K562 (cell line): ENCODE results near the gene EXOC3. TPM values are rescaled to one million over a fixed set of nuclear protein-coding genes. Genes with fewer than 3 reads are reported as not detected.
A peak's percentile ranks its signal among the peaks of the same experiment; 100 is the strongest.

Source experiments
- ATAC-seq: fragments of 200-7000 bp; cut with Tn5 transposase; 3 replicates; pipeline ENCODE4 v1.9.1; 2020; ENCODE audit warnings: moderate library complexity
- BruUV-seq: library from RNA; stranded (reverse); fragments of 400-500 nt; replicated peaks from 2 replicates; lab custom pipeline; 2021; lab: Mats Ljungman, UMichigan
- CTCF ChIA-PET: fragments of 300-600 bp; formaldehyde crosslinking; extraction: SDS; loops from one replicate; lab custom pipeline; 2021; ENCODE audit warnings: low intra/inter-chr PET ratio; lab: Yijun Ruan, JAX
- POLR2A ChIA-PET: fragments of 300-600, 350-650 bp; sonication (Branson Sonifier 250); formaldehyde crosslinking; extraction: SDS; loops from one replicate; lab custom pipeline; 2021; ENCODE audit warnings: antibody characterized with exemption, inconsistent platforms; lab: Yijun Ruan, JAX
- DNase-seq, 4 experiments: peaks; one replicate each; pipeline versions ENCODE4 v3.0.0 to v3.0.0-alpha.2; 2011 to 2018; ENCODE audit warnings: low spot score in 3 of 4, mixed read lengths in 3 of 4; ENCODE audit errors: extremely low read depth in 1 of 4
- FAIRE-seq: peaks from 2 replicates; lab custom pipeline; 2011; peaks lifted over from hg19 to GRCh38; lab: Jason Lieb, UNC
- H2AFZ ChIP-seq: 2 replicates; pipeline ENCODE4 v1.6.0; 2011; ENCODE audit warnings: low read depth, low read length, control low read depth, inconsistent platforms
- H3K27ac ChIP-seq: fragments of 200-600 bp; 3 replicates; pipeline ENCODE4 v1.8.0; 2011; ENCODE audit warnings: low read depth, mild to moderate bottlenecking, control low read depth, inconsistent platforms, low read length, moderate library complexity, mixed read lengths; ENCODE audit errors: extremely low read depth
- H3K27me3 ChIP-seq, 2 experiments: fragments of 300-600 bp in 1 of 2; 2 replicates in 1 of 2; 3 replicates in 1 of 2; pipeline versions ENCODE4 v1.6.0 to v1.8.0; 2011; ENCODE audit warnings: inconsistent platforms in 2 of 2, low read length in 2 of 2, mild to moderate bottlenecking in 1 of 2, mixed read lengths in 1 of 2, moderate library complexity in 1 of 2; ENCODE audit not compliant: control insufficient read depth in 2 of 2, insufficient read depth in 2 of 2
- H3K36me3 ChIP-seq: fragments of 300-600 bp; 3 replicates; pipeline ENCODE4 v1.8.0; 2011; ENCODE audit warnings: mild to moderate bottlenecking, low read length, inconsistent platforms; ENCODE audit not compliant: control insufficient read depth, insufficient read depth
- H3K4me1 ChIP-seq, 2 experiments: fragments of 200-600 bp in 1 of 2; replicated peaks in 1 of 2; 2 replicates in 1 of 2; 3 replicates in 1 of 2; pipeline versions ENCODE4 v1.5.1 to v1.8.0; 2011; ENCODE audit warnings: inconsistent platforms in 2 of 2, low read length in 2 of 2, mild to moderate bottlenecking in 1 of 2, mixed read lengths in 1 of 2, moderate library complexity in 1 of 2; ENCODE audit not compliant: control insufficient read depth in 2 of 2, insufficient read depth in 2 of 2
- H3K4me2 ChIP-seq: 2 replicates; pipeline ENCODE4 v1.6.1; 2011; ENCODE audit warnings: low read length, control low read depth, inconsistent platforms, mixed read lengths; ENCODE audit not compliant: insufficient read depth
- H3K4me3 ChIP-seq: fragments of 200-600 bp; sonication (generic), shearing (Covaris generic); 2 replicates; pipeline ENCODE4 v1.5.1; 2016; ENCODE audit warnings: control low read depth, inconsistent platforms
- H3K79me2 ChIP-seq: fragments of 200-600 bp; 3 replicates; pipeline ENCODE4 v1.8.0; 2011; ENCODE audit warnings: low read length, inconsistent platforms; ENCODE audit not compliant: control insufficient read depth, insufficient read depth
- H3K9ac ChIP-seq, 2 experiments: 2 replicates each; pipeline versions ENCODE4 v1.6.0 to v1.6.1; 2011; ENCODE audit warnings: low read depth in 2 of 2, low read length in 2 of 2, control low read depth in 1 of 2, inconsistent platforms in 1 of 2, mild to moderate bottlenecking in 1 of 2, mixed read lengths in 1 of 2; ENCODE audit not compliant: insufficient read depth in 1 of 2
- H3K9me1 ChIP-seq: one replicate; pipeline ENCODE4 v1.6.0; 2011; ENCODE audit warnings: inconsistent platforms, mild to moderate bottlenecking, low read length, moderate library complexity; ENCODE audit not compliant: control insufficient read depth, insufficient read depth
- H3K9me3 ChIP-seq: replicated peaks from 2 replicates; pipeline ENCODE4 v1.5.1; 2011; ENCODE audit warnings: low read depth, low read length, inconsistent platforms; ENCODE audit not compliant: control insufficient read depth, insufficient read depth
- H4K20me1 ChIP-seq: replicated peaks from 2 replicates; pipeline ENCODE4 v1.6.1; 2011; ENCODE audit warnings: low read length, inconsistent platforms, mixed read lengths; ENCODE audit not compliant: control insufficient read depth, insufficient read depth
- BHLHE40 ChIP-seq: IDR thresholded peaks from 2 replicates; pipeline ENCODE4 v1.6.1; 2011; ENCODE audit warnings: low read length, improper control_type of control experiment
- GABPA ChIP-seq: fragments of 200-800 bp; sonication (Bioruptor generic); conservative IDR thresholded peaks from 2 replicates; pipeline ENCODE4 v1.6.1; 2016; ENCODE audit warnings: low read depth, missing genetic modification characterization, missing compliant biosample characterization
- ILF3 ChIP-seq: fragments of 450-650 bp; IDR thresholded peaks from 2 replicates; pipeline ENCODE4 v1.6.1; 2018; ENCODE audit warnings: antibody characterized with exemption, mild to moderate bottlenecking, moderate library complexity, borderline replicate concordance
- MCM2 ChIP-seq: fragments of 450-650 bp; IDR thresholded peaks from 2 replicates; pipeline ENCODE4 v1.6.1; 2017; ENCODE audit warnings: low read depth, mild to moderate bottlenecking
- NCOA1 ChIP-seq: fragments of 450-650 bp; IDR thresholded peaks from 2 replicates; pipeline ENCODE4 v1.6.1; 2016; ENCODE audit warnings: low read depth
- NFATC3 ChIP-seq: fragments of 450-650 bp; IDR thresholded peaks from 2 replicates; pipeline ENCODE4 v1.6.1; 2017; ENCODE audit warnings: mild to moderate bottlenecking
- NR2C1 ChIP-seq, 2 experiments: fragments of 450-650 bp; IDR thresholded peaks; 2 replicates each; pipeline ENCODE4 v1.6.1; 2017; ENCODE audit warnings: mild to moderate bottlenecking in 2 of 2, antibody characterized with exemption in 1 of 2, inconsistent platforms in 1 of 2, missing compliant biosample characterization in 1 of 2, missing genetic modification characterization in 1 of 2
- RB1 ChIP-seq: fragments of 450-650 bp; IDR thresholded peaks from 2 replicates; pipeline ENCODE4 v1.6.1; 2017; ENCODE audit warnings: low read depth, mild to moderate bottlenecking
- TCF7 ChIP-seq: sonication (generic); IDR thresholded peaks from 2 replicates; pipeline ENCODE4 v1.6.1; 2016; ENCODE audit warnings: antibody characterized with exemption, borderline replicate concordance
- TFAP4 ChIP-seq: sonication (generic); formaldehyde crosslinking; IDR thresholded peaks from 2 replicates; pipeline ENCODE4 v1.8.0; 2022; ENCODE audit warnings: missing genetic modification reagents, mild to moderate bottlenecking, moderate library complexity, borderline replicate concordance
- VEZF1 ChIP-seq: fragments of 200-800 bp; sonication (Bioruptor generic); IDR thresholded peaks from 2 replicates; pipeline ENCODE4 v1.6.1; 2017; ENCODE audit warnings: missing genetic modification characterization, missing compliant biosample characterization
- ZBTB5 ChIP-seq: fragments of 450-650 bp; IDR thresholded peaks from 2 replicates; pipeline ENCODE4 v1.6.1; 2017; ENCODE audit warnings: antibody characterized with exemption
- ZC3H8 ChIP-seq: fragments of 450-650 bp; IDR thresholded peaks from 2 replicates; pipeline ENCODE4 v1.6.1; 2017
- ZNF79 ChIP-seq: fragments of 250-450 bp; sonication (Bioruptor Pico); IDR thresholded peaks from 2 replicates; pipeline ENCODE4 v1.4.0; 2020; ENCODE audit warnings: low read depth, mild to moderate bottlenecking, moderate library complexity
- WGBS: fragments of 100-300 bp; shearing (Covaris generic); methylation state at CpG from one replicate; pipeline ENCODE4 v1.1.6; 2016; ENCODE audit warnings: low coverage, mixed read lengths; ENCODE audit not compliant: insufficient coverage; ENCODE audit errors: missing lambda C conversion rate; 5-methylcytosine and 5-hydroxymethylcytosine counted together
- in situ Hi-C: fragments of 300-500 bp; cut with MboI; formaldehyde crosslinking; loops from 4 replicates; pipeline ENCODE4 v1.15.0; 2018; ENCODE audit warnings: inconsistent platforms, mixed read lengths
- intact Hi-C: fragments of 100-400 bp; cut with micrococcal nuclease; formaldehyde crosslinking; loops from 2 replicates; pipeline ENCODE4 v1.14.2; 2022
- polyA plus RNA-seq, 8 experiments: library from polyadenylated mRNA; depleted of rRNA in 4 of 8; stranded (reverse) in 5 of 8; unstranded in 3 of 8; fragments of >200 nt; fragmentation: Nextera tagmentation in 2 of 8; fragmentation: Illumina TruSeq in 1 of 8; extraction: Ambion mirVana in 2 of 8; extraction: Trizol in 1 of 8; gene quantifications; 2 replicates each; pipeline versions ENCODE4 v1.2.1 to v1.2.3, GENCODE V29; 2011 to 2014; ENCODE audit warnings: inconsistent platforms in 1 of 8, missing spikeins in 1 of 8
- total RNA-seq, 7 experiments: library from RNA; depleted of rRNA in 6 of 7; stranded (reverse); fragments of >200 nt in 6 of 7; fragmentation: Illumina TruSeq in 2 of 7; extraction: Trizol in 2 of 7; gene quantifications; 2 replicates each; pipeline versions ENCODE4 v1.2.1 to v1.2.3, GENCODE V29; 2011 to 2021; ENCODE audit warnings: low replicate concordance in 1 of 7
- TF ChIP-seq, protein P1 (sequence below): fragments of 450-650 bp; IDR thresholded peaks from 2 replicates; pipeline ENCODE4 v1.6.1; 2018; ENCODE audit warnings: mild to moderate bottlenecking, low read depth; ENCODE audit not compliant: partially characterized antibody

The EXOC3 gene
- total and polyA plus RNA-seq, 9 of the 15 experiments (the other 6 are each of a cell fraction or from before 2014, with no cell fraction given) = 1.4 to 41.9 (median 22.4) TPM

- Histone ChIP-seq H3K9me1 (no peaks in the 10 kb centered on the region), H3K79me2 (no peaks in the 10 kb centered on the region), H3K4me2 (no peak overlapping the region), H3K27ac (no peak overlapping the region), H4K20me1 (peaks cover 13% of the 10 kb centered on the region; the same call in 1 of the 2 replicates), H3K4me1 (peaks cover 0 to 25% of the 10 kb centered on the region in 2 experiments; a peak in 2 of 5 replicates), H3K9me3 (no peaks in the 10 kb centered on the region), H3K4me3 (no peak overlapping the region), H3K9ac (peak overlapping the region in 1 of 2 experiments; percentile 39; a peak in 1 of 4 replicates), H2AFZ (no peak overlapping the region), H3K27me3 (peaks cover 61 to 81% of the 10 kb centered on the region in 2 experiments), H3K36me3 (no peaks in the 10 kb centered on the region)
- DNase-seq = peak in 2 of 4 experiments; percentile 53 to 54
- no TSS peak for BruUV-seq
- ChIA-PET POLR2A (interaction anchor here (0.8 kb wide), 2 partner anchors 10 to 145 kb away, joined by 3 read pairs; no protein-coding TSS in a partner anchor), CTCF (interaction anchor here (0.7 kb wide), 1 partner anchor 943 kb away, joined by 3 read pairs; no protein-coding TSS in a partner anchor)
- intact Hi-C loops = no loop called here
- ATAC-seq = peak; percentile 32
- 3% methylated on average over 44 of the region's 45 CpGs for WGBS
- no peak for FAIRE-seq
- in situ Hi-C loops = no loop called here
- TF ChIP-seq ZNF79 (CRISPR knock-in tag) (no peak), TFAP4 (CRISPR knock-in tag) (peak; percentile 17; the same call in 1 of the 2 replicates), GABPA (tag) (no peak), NCOA1 (no peak), ZBTB5 (no peak), NFATC3 (no peak), BHLHE40 (peak; percentile 85), ZC3H8 (no peak), TCF7 (no peak), VEZF1 (peak; percentile 24; the same call in 1 of the 2 replicates), MCM2 (no peak), NR2C1 (IDR thresholded peaks at IDR 0.05) (no peak), NR2C1 (tag; IDR thresholded peaks at IDR 0.05) (no peak), ILF3 (no peak), RB1 (no peak)
- TF ChIP-seq, protein P1, sequence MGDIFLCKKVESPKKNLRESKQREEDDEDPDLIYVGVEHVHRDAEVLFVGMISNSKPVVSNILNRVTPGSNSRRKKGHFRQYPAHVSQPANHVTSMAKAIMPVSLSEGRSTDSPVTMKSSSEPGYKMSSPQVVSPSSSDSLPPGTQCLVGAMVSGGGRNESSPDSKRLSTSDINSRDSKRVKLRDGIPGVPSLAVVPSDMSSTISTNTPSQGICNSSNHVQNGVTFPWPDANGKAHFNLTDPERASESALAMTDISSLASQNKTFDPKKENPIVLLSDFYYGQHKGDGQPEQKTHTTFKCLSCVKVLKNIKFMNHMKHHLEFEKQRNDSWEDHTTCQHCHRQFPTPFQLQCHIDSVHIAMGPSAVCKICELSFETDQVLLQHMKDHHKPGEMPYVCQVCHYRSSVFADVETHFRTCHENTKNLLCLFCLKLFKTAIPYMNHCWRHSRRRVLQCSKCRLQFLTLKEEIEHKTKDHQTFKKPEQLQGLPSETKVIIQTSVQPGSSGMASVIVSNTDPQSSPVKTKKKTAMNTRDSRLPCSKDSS = no peak
Observed at GRCh38 chr5:399296-400281, 43.4 kb upstream of the EXOC3 start.
